Gastroesophageal sphincter (tissue), 2 donors: ENCODE results near the gene AGPAT4.

Experiments
- EP300 ChIP-seq: sonication (generic); formaldehyde crosslinking; IDR thresholded peaks from one replicate; pipeline ENCODE4 v1.6.1; 2017; ENCODE audit warnings: antibody characterized with exemption, mild to moderate bottlenecking
- POLR2AphosphoS5 ChIP-seq: sonication (generic); formaldehyde crosslinking; IDR thresholded peaks from one replicate; pipeline ENCODE4 v1.6.1; 2017; ENCODE audit warnings: antibody characterized with exemption

- TF ChIP-seq POLR2AphosphoS5 (no peak), EP300 (no peak)
These were observed 22.5 kb downstream of the AGPAT4 start for GRCh38 chr6:161251345-161251744.
